Panc1 (cell line): ENCODE data around the gene USP40. TPM values are rescaled to one million over a fixed set of nuclear protein-coding genes. Genes with fewer than 3 reads are reported as not detected.
A peak's percentile ranks its signal among the peaks of the same experiment; 100 is the strongest.

Source experiments
- ATAC-seq: fragments of 200-7000 bp; cut with Tn5 transposase; 2 replicates; pipeline ENCODE4 v1.9.1; 2020; ENCODE audit warnings: mild to moderate bottlenecking, moderate library complexity
- BruUV-seq: library from RNA; stranded (reverse); fragments of 400-500 nt; replicated peaks from 2 replicates; lab custom pipeline; 2021; lab: Mats Ljungman, UMichigan
- CTCF ChIA-PET: fragments of 300-600 bp; sonication (Branson Sonifier 250); formaldehyde crosslinking; loops from one replicate; lab custom pipeline; 2022; ENCODE audit warnings: antibody characterized with exemption; lab: Charles Lee
- POLR2A ChIA-PET: fragments of 300-600 bp; sonication (Branson Sonifier 250); formaldehyde crosslinking; loops from one replicate; lab custom pipeline; 2022; ENCODE audit warnings: antibody characterized with exemption; lab: Charles Lee
- DNase-seq: peaks from one replicate; pipeline ENCODE4 v3.0.0-alpha.2; 2010; ENCODE audit warnings: low read depth, low spot score
- H3K27ac ChIP-seq: 2 replicates; pipeline ENCODE4 v1.5.1; 2011; ENCODE audit warnings: mild to moderate bottlenecking, low read length, inconsistent platforms
- H3K27me3 ChIP-seq: fragments of 200-500 bp; sonication (Bioruptor generic); 2 replicates; pipeline ENCODE4 v1.6.0; 2014; ENCODE audit warnings: low read length, inconsistent platforms; ENCODE audit not compliant: control insufficient read depth, insufficient read depth
- H3K36me3 ChIP-seq: fragments of 200-500 bp; sonication (Bioruptor generic); 2 replicates; pipeline ENCODE4 v1.5.1; 2014; ENCODE audit warnings: inconsistent platforms, mild to moderate bottlenecking, low read length, moderate library complexity; ENCODE audit not compliant: control insufficient read depth, insufficient read depth
- H3K4me1 ChIP-seq: 2 replicates; pipeline ENCODE4 v1.5.1; 2011; ENCODE audit warnings: inconsistent platforms, mild to moderate bottlenecking, low read length, moderate library complexity; ENCODE audit not compliant: control insufficient read depth, insufficient read depth
- H3K4me3 ChIP-seq, 2 experiments: 2 replicates each; pipeline ENCODE4 v1.5.1; 2011 to 2012; ENCODE audit warnings: low read depth in 2 of 2, low read length in 2 of 2, mild to moderate bottlenecking in 2 of 2, inconsistent platforms in 1 of 2, moderate library complexity in 1 of 2
- H3K9me3 ChIP-seq: fragments of 200-500 bp; sonication (Bioruptor generic); 2 replicates; pipeline ENCODE4 v1.5.1; 2014; ENCODE audit warnings: low read depth, mild to moderate bottlenecking, inconsistent platforms, low read length, moderate library complexity; ENCODE audit not compliant: control insufficient read depth, insufficient read depth
- CTCF ChIP-seq: fragments of 450-650 bp; IDR thresholded peaks from 2 replicates; pipeline ENCODE4 v1.5.1; 2017; ENCODE audit warnings: mild to moderate bottlenecking
- POLR2AphosphoS5 ChIP-seq: IDR thresholded peaks from 2 replicates; pipeline ENCODE4 v1.6.1; 2012; ENCODE audit warnings: mild to moderate bottlenecking, low read depth, low read length, moderate library complexity
- REST ChIP-seq, 2 experiments: IDR thresholded peaks; 2 replicates each; pipeline ENCODE4 v1.6.1; 2011 to 2012; ENCODE audit warnings: low read depth in 2 of 2, control low read depth in 1 of 2, low read length in 1 of 2, mild to moderate bottlenecking in 1 of 2, moderate library complexity in 1 of 2; ENCODE audit not compliant: insufficient read depth in 1 of 2
- SIN3A ChIP-seq: IDR thresholded peaks from 2 replicates; pipeline ENCODE4 v1.6.1; 2012; ENCODE audit warnings: low read depth, mild to moderate bottlenecking, low read length, moderate library complexity, borderline replicate concordance; ENCODE audit not compliant: insufficient read depth
- TCF7L2 ChIP-seq: IDR thresholded peaks from 2 replicates; pipeline ENCODE4 v1.6.1; 2011; ENCODE audit warnings: mild to moderate bottlenecking, low read depth, low read length, inconsistent platforms
- in situ Hi-C: cut with HindIII; loops from 2 replicates; pipeline ENCODE4 v1.10.0; 2016; ENCODE audit warnings: low sequenced_read_pairs, low pct_unique_long_range_greater_than_20kb
- intact Hi-C: fragments of 100-400 bp; cut with micrococcal nuclease; formaldehyde crosslinking; loops from one replicate; pipeline ENCODE4 v1.10.0; 2022; ENCODE audit not compliant: unreplicated experiment
- total RNA-seq: library from RNA; stranded (reverse); gene quantifications from one replicate; pipeline ENCODE4 v1.2.1, GENCODE V29; 2021; ENCODE audit not compliant: unreplicated experiment

The USP40 gene
- total RNA-seq, 1 experiment from 2014 or later, result 26.6 TPM

GRCh38 chr2:233446121-233446520 is 120.5 kb downstream of the USP40 start:
- intact Hi-C loops (loop anchor here (10.0 kb wide), 1 partner anchor 91 kb away; the partner anchor contains the start of gene DGKD), in situ Hi-C loops (no loop called here)
- BruUV-seq, result TSS peak; percentile 43
- Histone ChIP-seq H3K4me3 (no peak overlapping the region), H3K36me3 (peaks cover 11% of the 10 kb centered on the region), H3K9me3 (no peaks in the 10 kb centered on the region), H3K27me3 (no peaks in the 10 kb centered on the region), H3K4me1 (peaks cover 13% of the 10 kb centered on the region), H3K27ac (no peak overlapping the region)
- ATAC-seq (no peak), DNase-seq (no peak)
- ChIA-PET CTCF (no interaction called here), POLR2A (no interaction called here)
- no peak for TF ChIP-seq TCF7L2
- no peak for TF ChIP-seq POLR2AphosphoS5
- TF ChIP-seq REST (IDR thresholded peaks at IDR 0.05; ENCODE audit: insufficient read depth in 1 of 2, low read depth in 2 of 2, low read length in 1 of 2), result no peak
- TF ChIP-seq CTCF, result no peak
- TF ChIP-seq SIN3A, result no peak

GRCh38 chr2:233445152-233445830 is 121.3 kb downstream of the USP40 start:
- no peak for ATAC-seq
- no peaks in the 10 kb centered on the region for H3K9me3 ChIP-seq
- in situ Hi-C loops, result no loop called here
- no peak overlapping the region for H3K27ac ChIP-seq
- H3K4me1 ChIP-seq, result peaks cover 13% of the 10 kb centered on the region
- CTCF ChIA-PET, result no interaction called here
- no peak overlapping the region for H3K4me3 ChIP-seq
- intact Hi-C loops, result loop anchor here (10.0 kb wide), 1 partner anchor 90 kb away; the partner anchor contains the start of gene DGKD
- no TSS peak for BruUV-seq
- DNase-seq, result no peak
- peaks cover 11% of the 10 kb centered on the region for H3K36me3 ChIP-seq
- POLR2A ChIA-PET, result no interaction called here
- TF ChIP-seq CTCF (no peak), SIN3A (no peak), REST (IDR thresholded peaks at IDR 0.05; ENCODE audit: insufficient read depth in 1 of 2, low read depth in 2 of 2, low read length in 1 of 2) (no peak), TCF7L2 (no peak), POLR2AphosphoS5 (no peak)
- H3K27me3 ChIP-seq, result no peaks in the 10 kb centered on the region
